ENCODE results near the gene NFIB. TPM values are rescaled to one million over a fixed set of nuclear protein-coding genes. Genes with fewer than 3 reads are reported as not detected.

The NFIB gene
- total and polyA plus RNA-seq, 4 experiments from 2014 or later = not detected

- peaks cover 20 to 28% of the 10 kb centered on the region in 2 donors for H3K27me3 Mint-ChIP-seq
- H3K4me3 ChIP-seq (ENCODE audit: low read length in 2 of 2) = no peak overlapping the region
Observed at GRCh38 chr9:14303521-14303920, 10.4 kb downstream of the NFIB start.

GRCh38 chr9:14303100-14303499 lies 10.8 kb downstream of the NFIB start:
- H3K27me3 ChIP-seq (ENCODE audit: insufficient read depth, low read length) = no peaks in the 10 kb centered on the region
- Mint-ChIP-seq H3K27me3 (peaks cover 18 to 29% of the 10 kb centered on the region in 2 donors), H3K4me1 (no peaks in the 10 kb centered on the region), H3K36me3 (no peaks in the 10 kb centered on the region), H3K27ac (no peak overlapping the region), H3K9me3 (peaks cover 0 to 2% (median 0%) of the 10 kb centered on the region in 8 donors), H3K4me3 (no peak overlapping the region)
- no peaks in the 10 kb centered on the region for H3K9me3 ChIP-seq (ENCODE audit: control insufficient read depth in 1 of 2, low read length in 2 of 2)
- no peaks in the 10 kb centered on the region for H3K4me1 ChIP-seq (ENCODE audit: insufficient read depth, low read length)
- DNase-seq = no peak
- CTCF ChIA-PET (ENCODE audit: partially characterized antibody) = no interaction called here
- intact Hi-C loops (cut with micrococcal nuclease) = no loop called here
- H3K36me3 ChIP-seq (ENCODE audit: insufficient read depth, low read length) = no peaks in the 10 kb centered on the region
- no peak overlapping the region for H3K4me3 ChIP-seq (ENCODE audit: low read length in 2 of 2)
- POLR2A ChIA-PET (ENCODE audit: partially characterized antibody) = no interaction called here
- no peak overlapping the region for H3K27ac ChIP-seq (ENCODE audit: low read depth, low read length)

More at GRCh38 chr9:14303521-14303920, 10.4 kb downstream of the NFIB start:
- H3K27ac Mint-ChIP-seq = no peak overlapping the region
- intact Hi-C loops (cut with micrococcal nuclease) = no loop called here
- no peaks in the 10 kb centered on the region for H3K4me1 Mint-ChIP-seq
- no peak overlapping the region for H3K27ac ChIP-seq (ENCODE audit: low read depth, low read length)
- H3K4me1 ChIP-seq (ENCODE audit: insufficient read depth, low read length) = no peaks in the 10 kb centered on the region
- DNase-seq = no peak
- no peaks in the 10 kb centered on the region for H3K36me3 ChIP-seq (ENCODE audit: insufficient read depth, low read length)
- H3K36me3 Mint-ChIP-seq = no peaks in the 10 kb centered on the region
- H3K9me3 Mint-ChIP-seq = peaks cover 0 to under 1% (median 0%) of the 10 kb centered on the region in 8 donors
- H3K9me3 ChIP-seq (ENCODE audit: control insufficient read depth in 1 of 2, low read length in 2 of 2) = no peaks in the 10 kb centered on the region
- POLR2A ChIA-PET (ENCODE audit: partially characterized antibody) = no interaction called here
- no peak overlapping the region for H3K4me3 Mint-ChIP-seq
- CTCF ChIA-PET (ENCODE audit: partially characterized antibody) = no interaction called here
- H3K27me3 ChIP-seq (ENCODE audit: insufficient read depth, low read length) = no peaks in the 10 kb centered on the region

GRCh38 chr9:14302405-14302804 lies 11.5 kb downstream of the NFIB start:
- DNase-seq = no peak
- Histone ChIP-seq H3K27ac (ENCODE audit: low read depth, low read length) (no peak overlapping the region), H3K9me3 (ENCODE audit: control insufficient read depth in 1 of 2, low read length in 2 of 2) (no peaks in the 10 kb centered on the region), H3K36me3 (ENCODE audit: insufficient read depth, low read length) (no peaks in the 10 kb centered on the region), H3K27me3 (ENCODE audit: insufficient read depth, low read length) (no peaks in the 10 kb centered on the region), H3K4me1 (ENCODE audit: insufficient read depth, low read length) (no peaks in the 10 kb centered on the region), H3K4me3 (ENCODE audit: low read length in 2 of 2) (no peak overlapping the region)
- H3K27ac Mint-ChIP-seq = no peak overlapping the region
- intact Hi-C loops (cut with micrococcal nuclease) = no loop called here
- CTCF ChIA-PET (ENCODE audit: partially characterized antibody) = no interaction called here
- H3K27me3 Mint-ChIP-seq = peaks cover 17 to 27% of the 10 kb centered on the region in 2 donors
- no peaks in the 10 kb centered on the region for H3K36me3 Mint-ChIP-seq
- no peaks in the 10 kb centered on the region for H3K4me1 Mint-ChIP-seq
- H3K4me3 Mint-ChIP-seq = no peak overlapping the region
- POLR2A ChIA-PET (ENCODE audit: partially characterized antibody) = no interaction called here
- peaks cover 0 to 2% (median 0%) of the 10 kb centered on the region in 8 donors for H3K9me3 Mint-ChIP-seq

GRCh38 chr9:14301583-14302021 lies 12.3 kb downstream of the NFIB start:
- H3K27ac ChIP-seq (ENCODE audit: low read depth, low read length) = no peak overlapping the region
- H3K4me1 ChIP-seq (ENCODE audit: insufficient read depth, low read length) = no peaks in the 10 kb centered on the region
- intact Hi-C loops (cut with micrococcal nuclease) = no loop called here
- H3K9me3 Mint-ChIP-seq = peaks cover 0 to 2% (median 0%) of the 10 kb centered on the region in 8 donors
- no peak for DNase-seq
- no peaks in the 10 kb centered on the region for H3K36me3 ChIP-seq (ENCODE audit: insufficient read depth, low read length)
- H3K27ac Mint-ChIP-seq = no peak overlapping the region
- H3K4me1 Mint-ChIP-seq = no peaks in the 10 kb centered on the region
- H3K27me3 Mint-ChIP-seq = peaks cover 11 to 27% of the 10 kb centered on the region in 2 donors
- no peaks in the 10 kb centered on the region for H3K36me3 Mint-ChIP-seq
- H3K27me3 ChIP-seq (ENCODE audit: insufficient read depth, low read length) = no peaks in the 10 kb centered on the region
- POLR2A ChIA-PET (ENCODE audit: partially characterized antibody) = no interaction called here
- H3K9me3 ChIP-seq (ENCODE audit: control insufficient read depth in 1 of 2, low read length in 2 of 2) = no peaks in the 10 kb centered on the region
- CTCF ChIA-PET (ENCODE audit: partially characterized antibody) = no interaction called here
- H3K4me3 Mint-ChIP-seq = no peak overlapping the region
- no peak overlapping the region for H3K4me3 ChIP-seq (ENCODE audit: low read length in 2 of 2)

- Histone ChIP-seq H3K36me3 (ENCODE audit: insufficient read depth, low read length) (no peaks in the 10 kb centered on the region), H3K27ac (ENCODE audit: low read depth, low read length) (no peak overlapping the region)
- CTCF ChIA-PET (ENCODE audit: partially characterized antibody) = no interaction called here
Observed at GRCh38 chr9:14301006-14301405, 12.9 kb downstream of the NFIB start.

GRCh38 chr9:14300588-14300987 lies 13.4 kb downstream of the NFIB start:
- intact Hi-C loops (cut with micrococcal nuclease) = no loop called here
- Histone ChIP-seq H3K27ac (ENCODE audit: low read depth, low read length) (no peak overlapping the region), H3K4me1 (ENCODE audit: insufficient read depth, low read length) (no peaks in the 10 kb centered on the region), H3K36me3 (ENCODE audit: insufficient read depth, low read length) (no peaks in the 10 kb centered on the region), H3K27me3 (ENCODE audit: insufficient read depth, low read length) (no peaks in the 10 kb centered on the region), H3K4me3 (ENCODE audit: low read length in 2 of 2) (no peak overlapping the region), H3K9me3 (ENCODE audit: control insufficient read depth in 1 of 2, low read length in 2 of 2) (no peaks in the 10 kb centered on the region)
- CTCF ChIA-PET (ENCODE audit: partially characterized antibody) = no interaction called here
- Mint-ChIP-seq H3K4me1 (no peaks in the 10 kb centered on the region), H3K4me3 (no peak overlapping the region), H3K36me3 (no peaks in the 10 kb centered on the region), H3K9me3 (peaks cover 0 to 2% (median 0%) of the 10 kb centered on the region in 8 donors), H3K27ac (no peak overlapping the region), H3K27me3 (peaks cover 13 to 27% of the 10 kb centered on the region in 2 donors)
- POLR2A ChIA-PET (ENCODE audit: partially characterized antibody) = no interaction called here
- DNase-seq = no peak

More at GRCh38 chr9:14301006-14301405, 12.9 kb downstream of the NFIB start:
- Mint-ChIP-seq H3K9me3 (peaks cover 0 to 2% (median 0%) of the 10 kb centered on the region in 8 donors), H3K4me1 (no peaks in the 10 kb centered on the region), H3K4me3 (no peak overlapping the region), H3K36me3 (no peaks in the 10 kb centered on the region), H3K27me3 (peaks cover 13 to 27% of the 10 kb centered on the region in 2 donors), H3K27ac (no peak overlapping the region)
- no peaks in the 10 kb centered on the region for H3K4me1 ChIP-seq (ENCODE audit: insufficient read depth, low read length)
- POLR2A ChIA-PET (ENCODE audit: partially characterized antibody) = no interaction called here
- no peaks in the 10 kb centered on the region for H3K27me3 ChIP-seq (ENCODE audit: insufficient read depth, low read length)
- H3K9me3 ChIP-seq (ENCODE audit: control insufficient read depth in 1 of 2, low read length in 2 of 2) = no peaks in the 10 kb centered on the region
- DNase-seq = no peak
- intact Hi-C loops (cut with micrococcal nuclease) = no loop called here
- no peak overlapping the region for H3K4me3 ChIP-seq (ENCODE audit: low read length in 2 of 2)

GRCh38 chr9:14300040-14300439 lies 13.9 kb downstream of the NFIB start:
- no peak overlapping the region for H3K4me3 Mint-ChIP-seq
- peaks cover 13 to 24% of the 10 kb centered on the region in 2 donors for H3K27me3 Mint-ChIP-seq
- no peaks in the 10 kb centered on the region for H3K9me3 ChIP-seq (ENCODE audit: control insufficient read depth in 1 of 2, low read length in 2 of 2)
- intact Hi-C loops (cut with micrococcal nuclease) = no loop called here
- H3K4me1 ChIP-seq (ENCODE audit: insufficient read depth, low read length) = no peaks in the 10 kb centered on the region
- CTCF ChIA-PET (ENCODE audit: partially characterized antibody) = no interaction called here
- H3K9me3 Mint-ChIP-seq = peaks cover 0 to 2% (median 0%) of the 10 kb centered on the region in 8 donors
- no peaks in the 10 kb centered on the region for H3K4me1 Mint-ChIP-seq
- H3K36me3 Mint-ChIP-seq = no peaks in the 10 kb centered on the region
- POLR2A ChIA-PET (ENCODE audit: partially characterized antibody) = no interaction called here
- no peak for DNase-seq
- no peaks in the 10 kb centered on the region for H3K27me3 ChIP-seq (ENCODE audit: insufficient read depth, low read length)
- H3K4me3 ChIP-seq (ENCODE audit: low read length in 2 of 2) = no peak overlapping the region
- H3K27ac Mint-ChIP-seq = no peak overlapping the region
- H3K27ac ChIP-seq (ENCODE audit: low read depth, low read length) = no peak overlapping the region
- H3K36me3 ChIP-seq (ENCODE audit: insufficient read depth, low read length) = no peaks in the 10 kb centered on the region

- Mint-ChIP-seq H3K4me1 (no peaks in the 10 kb centered on the region), H3K36me3 (no peaks in the 10 kb centered on the region), H3K9me3 (peaks cover 0 to 2% (median 0%) of the 10 kb centered on the region in 8 donors), H3K27ac (no peak overlapping the region), H3K27me3 (peaks cover 12 to 14% of the 10 kb centered on the region in 2 donors), H3K4me3 (no peak overlapping the region)
- Histone ChIP-seq H3K4me1 (ENCODE audit: insufficient read depth, low read length) (no peaks in the 10 kb centered on the region), H3K36me3 (ENCODE audit: insufficient read depth, low read length) (no peaks in the 10 kb centered on the region), H3K27me3 (ENCODE audit: insufficient read depth, low read length) (no peaks in the 10 kb centered on the region), H3K9me3 (ENCODE audit: control insufficient read depth in 1 of 2, low read length in 2 of 2) (no peaks in the 10 kb centered on the region), H3K27ac (ENCODE audit: low read depth, low read length) (no peak overlapping the region), H3K4me3 (ENCODE audit: low read length in 2 of 2) (no peak overlapping the region)
- DNase-seq = no peak
- intact Hi-C loops (cut with micrococcal nuclease) = no loop called here
- ChIA-PET POLR2A (ENCODE audit: partially characterized antibody) (no interaction called here), CTCF (ENCODE audit: partially characterized antibody) (no interaction called here)
Observed at GRCh38 chr9:14298601-14299022, 15.3 kb downstream of the NFIB start.

Data from CD4-positive, alpha-beta memory T cell (primary cell).